Measurements from ENCODE around the gene ARPC2.
A peak's percentile ranks its signal among the peaks of the same experiment; 100 is the strongest.

Gene ARPC2

DNA sequence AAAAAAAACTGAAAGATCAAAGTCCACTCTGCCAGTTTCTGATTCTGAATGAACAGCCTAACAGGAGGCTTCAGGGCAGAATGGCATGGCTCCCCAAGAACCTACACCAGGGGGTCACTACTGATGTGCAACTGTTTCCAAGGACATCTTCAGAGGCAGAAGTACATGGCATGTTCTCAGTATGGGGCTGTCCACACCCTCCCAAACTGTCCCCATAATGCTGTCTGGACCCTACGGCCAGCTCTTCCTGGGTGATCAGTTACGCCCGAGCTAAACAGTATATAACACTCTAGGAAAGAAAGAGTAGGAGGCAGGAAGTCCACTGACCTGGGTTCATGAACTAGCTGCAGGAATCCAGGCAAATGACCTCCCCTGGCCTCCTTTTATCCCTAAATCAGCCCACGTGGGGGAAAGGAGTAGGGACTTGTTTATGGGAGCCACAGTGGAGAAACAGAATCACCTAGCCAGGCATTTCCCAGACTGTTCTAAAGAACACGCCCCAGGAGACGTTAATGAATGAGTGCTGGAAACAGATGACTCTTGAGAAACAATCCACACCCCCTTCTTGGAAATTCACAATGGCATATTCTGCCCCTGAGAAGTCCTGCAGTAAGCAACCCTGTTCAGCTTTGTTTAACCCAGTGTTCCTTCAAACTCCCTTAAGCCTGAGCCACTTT lies 72.8 kb downstream of the ARPC2 start:
- no peak for FAIRE-seq
- no peak for DNase-seq (ENCODE audit: low spot score)

GRCh38 chr2:218290316-218291261 lies 73.6 kb downstream of the ARPC2 start:
- DNase-seq (ENCODE audit: low spot score) (no peak), FAIRE-seq (no peak)

DNA sequence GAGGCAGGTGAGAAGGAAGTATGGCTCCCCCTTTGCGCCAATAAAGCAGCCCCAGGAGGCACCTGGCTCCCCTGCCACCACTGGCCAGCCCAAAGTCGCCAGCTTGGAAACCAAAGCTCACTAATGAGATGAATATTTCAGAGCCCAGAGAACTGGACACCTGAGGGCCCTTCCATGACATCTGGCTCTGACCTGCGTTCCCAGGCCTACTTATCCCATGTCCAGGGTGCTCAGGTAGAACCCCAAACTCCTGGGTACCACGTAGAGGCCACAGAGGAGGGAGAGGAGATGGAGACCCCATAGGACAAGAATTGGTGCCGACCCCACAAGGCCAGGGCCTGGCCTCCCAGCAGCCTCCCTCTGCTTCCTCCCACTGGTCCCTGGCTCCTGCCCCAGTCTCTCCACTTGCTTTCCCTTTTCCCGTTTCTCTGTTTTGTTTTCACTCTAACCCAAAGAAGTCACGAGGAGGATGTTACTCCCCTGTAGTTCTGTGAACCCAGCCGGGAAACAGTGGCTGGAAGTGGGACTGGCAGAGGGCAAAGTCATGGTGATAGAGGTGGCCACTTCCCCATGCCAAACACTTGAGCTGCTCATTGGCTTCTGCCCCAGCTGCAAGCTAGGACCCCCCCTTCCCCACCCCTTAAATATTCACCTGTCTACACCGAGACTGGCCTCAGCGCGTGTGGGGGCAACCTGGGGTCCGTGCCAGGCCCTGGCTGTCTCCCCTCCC lies 74.5 kb downstream of the ARPC2 start:
- FAIRE-seq (no peak), DNase-seq (ENCODE audit: low spot score) (no peak)

- DNase-seq (ENCODE audit: low spot score) (peak; percentile 38), FAIRE-seq (no peak)
Observed at GRCh38 chr2:218292048-218293014, 75.3 kb downstream of the ARPC2 start, which contains the start of gene TMBIM1. Gene TMBIM1 (minus strand): TSS chr2:218292503. CDS start chr2:218282141, 10,362 bp downstream.

DNA sequence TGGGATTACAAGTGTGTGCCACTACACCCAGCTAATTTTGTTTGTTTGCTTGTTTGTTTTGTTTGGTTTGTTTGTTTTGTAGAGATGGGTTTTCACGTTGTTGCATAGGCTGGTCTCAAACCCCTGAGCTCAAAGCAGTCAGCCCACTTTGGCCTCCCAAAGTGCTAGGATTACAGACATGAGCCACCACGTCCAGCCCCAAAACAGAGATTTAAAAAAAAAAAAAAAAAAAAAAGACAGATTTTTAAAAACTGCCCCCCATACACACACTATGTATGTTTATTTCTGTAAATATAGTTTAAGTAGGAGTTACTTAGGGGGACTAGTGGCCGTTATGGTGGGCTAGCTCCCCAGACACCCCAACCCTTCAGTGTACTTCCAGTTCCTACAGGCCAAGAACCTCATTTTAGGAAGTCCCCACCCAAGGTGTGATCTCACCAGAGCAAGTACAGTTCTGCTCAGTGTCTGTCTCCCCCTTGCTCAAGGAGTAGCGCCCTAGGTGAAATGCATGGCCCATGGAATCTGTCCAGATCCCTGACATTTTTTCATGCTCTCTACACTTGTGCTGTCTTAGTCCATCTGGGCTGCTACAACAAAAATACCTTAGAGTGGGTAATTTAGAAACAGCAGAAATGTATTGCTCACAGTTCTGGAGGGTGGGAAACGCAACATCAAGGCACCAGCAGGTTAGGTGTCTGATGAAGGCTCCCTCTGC lies 76.9 kb downstream of the ARPC2 start:
- DNase-seq (ENCODE audit: low spot score), result no peak
- no peak for FAIRE-seq

GRCh38 chr2:218294430-218295022 lies 77.5 kb downstream of the ARPC2 start:
- no peak for FAIRE-seq

GRCh38 chr2:218295029-218295428 lies 78.0 kb downstream of the ARPC2 start:
- FAIRE-seq (no peak), DNase-seq (ENCODE audit: low spot score) (no peak)

More at GRCh38 chr2:218294430-218295022, 77.5 kb downstream of the ARPC2 start:
- no peak for DNase-seq (ENCODE audit: low spot score)

DNA sequence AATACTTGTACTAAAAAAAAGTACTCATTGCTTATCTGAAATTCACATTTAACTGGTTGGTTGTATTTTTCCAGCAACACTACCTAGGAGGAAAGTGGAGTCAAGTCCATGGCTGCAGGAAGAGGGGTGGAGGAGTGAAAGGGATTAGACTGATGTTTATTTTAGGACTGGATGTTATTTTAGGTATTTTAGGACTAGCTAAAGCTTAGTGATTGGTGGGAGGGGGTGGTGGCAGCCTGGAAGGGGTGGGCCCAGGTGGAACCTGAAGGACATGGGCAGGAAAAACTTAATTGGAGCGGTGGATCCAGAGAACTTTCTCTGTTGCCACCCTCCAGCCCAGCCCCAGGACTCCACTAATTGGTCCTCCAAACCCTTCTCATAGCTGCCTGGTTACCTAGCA lies 79.2 kb downstream of the ARPC2 start:
- no peak for DNase-seq (ENCODE audit: low spot score)
- no peak for FAIRE-seq

DNA sequence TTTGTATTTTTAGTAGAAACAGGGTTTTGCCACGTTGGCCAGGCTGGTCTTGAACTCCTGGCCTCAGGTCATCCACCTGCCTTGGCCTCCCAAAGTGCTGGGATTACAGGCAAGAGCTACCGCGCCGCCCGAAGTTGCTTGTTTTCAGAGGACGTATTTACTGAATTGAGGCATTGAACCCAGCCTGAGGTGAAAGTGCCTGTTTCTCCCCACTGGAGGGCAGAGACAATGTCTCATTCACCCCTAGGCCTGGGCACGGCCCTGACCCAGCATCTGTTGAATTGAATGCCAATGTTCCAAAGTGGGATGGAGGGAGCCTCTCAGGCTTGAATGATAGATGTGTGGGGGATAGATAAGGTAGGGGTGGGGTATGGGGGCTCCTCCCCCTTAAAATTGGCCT lies 79.9 kb downstream of the ARPC2 start:
- no peak for DNase-seq (ENCODE audit: low spot score)
- FAIRE-seq, result no peak

DNA sequence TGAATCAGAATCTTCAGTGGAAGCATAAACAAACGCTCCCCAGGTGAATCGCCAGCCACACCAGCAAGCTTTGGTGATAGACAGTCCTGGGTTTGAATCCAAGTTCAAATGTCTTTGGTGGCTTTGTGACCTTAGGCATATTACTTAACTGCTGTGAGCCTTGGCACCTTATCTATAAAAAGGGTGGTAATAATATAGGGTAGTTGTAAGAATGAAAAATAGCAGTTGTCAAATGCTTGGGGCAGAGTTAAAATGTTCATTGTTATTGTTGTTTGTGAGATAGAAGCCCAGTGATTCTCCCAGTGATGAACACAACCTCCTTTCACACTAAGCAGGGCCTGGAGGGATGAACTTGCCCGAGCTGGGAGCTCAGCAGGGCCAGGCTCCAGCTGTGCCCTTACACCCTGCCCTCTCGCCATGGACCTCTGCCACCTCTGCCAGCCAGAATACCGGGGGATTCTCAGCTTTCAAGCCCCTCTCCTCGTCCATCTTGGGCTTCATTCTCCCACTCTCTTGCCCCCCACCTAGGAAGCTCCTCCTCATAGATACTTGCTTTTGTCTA lies 81.4 kb downstream of the ARPC2 start:
- no peak for FAIRE-seq
- DNase-seq (ENCODE audit: low spot score), result no peak

DNA sequence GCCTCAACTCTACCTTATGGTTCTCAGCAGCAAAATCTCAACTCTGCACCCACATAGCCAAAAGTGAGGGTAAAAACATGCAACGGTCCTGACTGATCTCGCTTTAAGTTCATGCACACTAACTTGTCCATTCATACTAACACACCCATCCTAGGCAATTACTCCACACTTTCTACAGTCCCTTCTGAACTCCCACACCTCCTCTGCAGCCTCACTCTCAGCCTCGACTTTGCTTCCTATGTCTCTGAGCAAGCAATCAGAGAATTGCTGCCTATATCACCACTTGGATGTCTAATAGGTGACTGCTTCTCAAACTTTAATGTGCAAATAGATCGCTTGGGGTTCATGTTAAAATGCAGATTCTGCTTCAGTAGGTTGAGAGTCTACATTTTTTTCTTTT lies 83.2 kb downstream of the ARPC2 start:
- FAIRE-seq (no peak), DNase-seq (ENCODE audit: low spot score) (no peak)

- DNase-seq (ENCODE audit: low spot score), result peak; percentile 71
- FAIRE-seq, result peak; percentile 67
Observed at GRCh38 chr2:218301176-218301819, 84.3 kb downstream of the ARPC2 start.
